GM18508 (cell line): ENCODE results near the gene EDN2.

Source experiments
- ATAC-seq: cut with Tn5 transposase; IDR thresholded peaks from one replicate; pipeline ENCODE4 v1.9.1; 2021; ENCODE audit warnings: moderate number of reproducible peaks; ENCODE audit not compliant: insufficient read depth, unreplicated experiment

Gene EDN2

GRCh38 chr1:41486371-41487125 is 2.1 kb upstream of the EDN2 start:
- ATAC-seq: no peak

DNA sequence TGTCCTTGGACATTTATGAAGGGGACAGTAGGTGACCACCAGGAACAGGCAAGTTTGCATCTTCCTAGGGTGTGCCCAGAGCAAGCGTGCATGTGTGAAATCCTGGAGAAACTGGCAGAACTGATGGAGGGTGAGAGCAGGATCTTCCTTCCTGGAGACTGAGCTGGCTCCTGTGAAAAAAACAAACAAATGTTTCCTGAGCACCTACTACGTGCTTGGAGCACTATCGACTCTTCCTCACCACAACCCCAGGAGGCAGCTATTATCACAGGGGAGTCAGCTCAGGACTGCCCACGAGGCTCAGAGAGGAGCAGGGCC is 1.5 kb upstream of the EDN2 start:
- no peak for ATAC-seq

DNA sequence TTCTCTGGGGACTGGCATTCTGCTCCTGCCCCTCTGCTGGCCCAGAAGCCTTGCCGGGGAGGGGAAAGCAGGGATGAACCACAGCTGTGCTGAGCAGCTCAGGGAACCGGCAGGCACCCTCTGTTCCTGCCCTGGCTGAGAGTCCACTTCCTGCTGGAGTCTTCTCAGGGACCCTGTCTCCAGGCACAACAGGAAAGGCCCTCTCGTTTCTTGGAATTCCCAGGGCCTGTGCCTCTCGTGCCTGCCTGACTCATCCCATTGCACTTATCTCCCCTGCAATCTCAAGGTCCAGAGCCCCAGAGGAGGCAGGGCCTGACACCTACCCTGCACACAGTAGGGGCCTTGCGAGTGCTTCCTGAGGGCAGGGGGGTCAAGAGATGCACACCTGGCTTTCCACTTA is 1.1 kb upstream of the EDN2 start:
- ATAC-seq: no peak

DNA sequence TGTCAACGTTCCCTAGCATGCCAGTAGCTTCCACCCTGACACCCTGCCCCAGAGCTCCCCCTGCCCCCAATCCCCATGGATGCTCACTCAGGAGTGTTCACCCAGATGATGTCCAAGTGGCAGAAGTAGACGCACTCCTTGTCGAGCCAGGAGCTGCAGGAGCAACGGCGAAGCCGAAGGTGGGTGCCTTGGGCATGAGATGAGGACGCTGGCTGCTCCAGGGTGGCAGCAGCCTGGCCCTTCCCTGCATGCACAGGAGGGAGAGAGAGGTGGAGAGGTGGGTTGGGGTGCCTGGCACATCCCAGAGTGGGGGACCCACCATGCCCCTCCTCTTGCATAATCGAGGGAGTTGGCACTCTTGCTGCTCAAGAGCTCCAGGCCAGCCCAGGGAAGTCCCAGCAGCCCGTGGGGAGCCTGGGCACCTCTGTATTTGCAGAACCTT is 502 bp downstream of the EDN2 start:
- no peak for ATAC-seq

DNA sequence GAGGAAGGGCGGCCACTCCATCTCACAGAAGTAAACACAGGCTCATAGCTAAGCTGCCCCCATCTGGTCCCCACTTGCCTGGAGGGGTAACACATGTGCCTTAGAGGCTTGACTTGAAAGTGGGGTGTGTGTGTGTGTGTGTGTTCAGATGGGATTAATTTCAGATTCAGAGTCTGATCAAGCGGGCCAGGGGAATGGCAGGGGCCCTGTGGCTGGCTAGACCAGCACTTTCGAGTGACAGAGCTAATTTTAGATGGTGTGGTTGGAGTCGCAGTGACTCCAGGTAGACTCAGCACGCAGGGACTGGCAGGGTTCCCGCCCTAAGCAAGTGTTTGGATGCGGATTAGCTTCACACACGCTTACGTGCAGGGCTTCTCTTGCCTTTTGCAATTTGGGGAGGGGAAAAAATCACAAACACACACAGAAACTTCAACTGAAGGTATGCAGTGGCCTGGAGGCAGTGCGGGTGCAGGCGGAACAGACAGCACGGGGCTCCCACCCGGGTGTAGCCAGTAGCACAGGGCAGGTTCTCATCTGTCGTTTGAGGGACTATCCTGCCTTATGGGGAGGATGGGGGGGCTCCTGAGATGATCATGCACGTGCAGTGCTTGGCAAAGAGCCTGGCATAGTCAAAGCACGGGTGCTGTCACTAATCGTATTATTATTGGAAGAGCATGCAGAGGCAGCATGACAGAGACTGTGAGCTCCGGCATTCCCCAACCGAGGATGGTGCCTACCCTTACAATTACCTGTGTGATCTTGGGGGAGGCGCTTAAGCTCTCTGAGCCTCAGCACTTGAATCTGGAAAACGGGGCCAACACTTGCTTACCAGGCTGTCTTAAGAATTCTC is 1.3 kb downstream of the EDN2 start:
- ATAC-seq: no peak

DNA sequence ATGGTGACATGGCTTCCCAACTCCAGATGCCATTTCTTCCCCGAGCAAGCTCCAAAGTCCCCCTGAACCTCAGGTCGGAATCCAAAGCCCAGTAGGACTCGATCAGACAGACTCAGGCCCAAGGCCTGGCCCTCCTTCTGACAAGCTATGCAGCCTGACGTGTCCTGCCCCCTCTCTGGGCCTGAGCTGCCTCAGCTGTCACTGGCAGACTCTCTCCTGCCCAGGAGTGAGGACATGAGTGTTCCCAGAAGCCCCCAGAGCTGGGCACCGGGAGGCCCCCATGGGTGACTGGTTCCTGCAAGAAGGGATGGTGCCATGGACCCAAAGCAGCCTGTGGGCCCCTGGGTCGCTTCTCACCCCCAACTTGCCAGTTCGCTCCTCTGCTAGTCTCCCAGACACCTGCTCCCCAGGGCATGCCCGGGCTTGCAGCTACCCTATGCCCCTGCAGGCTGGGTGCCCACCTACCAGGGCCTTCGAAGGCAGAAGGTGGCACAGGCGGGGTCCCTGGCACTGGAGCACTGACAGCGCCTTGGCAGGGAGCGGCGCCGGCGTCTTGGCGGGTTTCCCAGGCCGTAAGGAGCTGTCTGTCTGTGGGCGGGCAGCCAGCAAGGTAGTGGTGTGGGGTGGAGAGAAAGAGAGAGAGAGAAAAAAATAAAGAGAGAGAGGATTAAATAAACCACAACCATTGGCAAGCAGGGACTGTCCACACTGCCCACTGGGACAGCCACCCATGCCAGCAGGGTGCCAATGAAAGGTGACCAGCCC is 2.3 kb downstream of the EDN2 start:
- ATAC-seq: no peak

DNA sequence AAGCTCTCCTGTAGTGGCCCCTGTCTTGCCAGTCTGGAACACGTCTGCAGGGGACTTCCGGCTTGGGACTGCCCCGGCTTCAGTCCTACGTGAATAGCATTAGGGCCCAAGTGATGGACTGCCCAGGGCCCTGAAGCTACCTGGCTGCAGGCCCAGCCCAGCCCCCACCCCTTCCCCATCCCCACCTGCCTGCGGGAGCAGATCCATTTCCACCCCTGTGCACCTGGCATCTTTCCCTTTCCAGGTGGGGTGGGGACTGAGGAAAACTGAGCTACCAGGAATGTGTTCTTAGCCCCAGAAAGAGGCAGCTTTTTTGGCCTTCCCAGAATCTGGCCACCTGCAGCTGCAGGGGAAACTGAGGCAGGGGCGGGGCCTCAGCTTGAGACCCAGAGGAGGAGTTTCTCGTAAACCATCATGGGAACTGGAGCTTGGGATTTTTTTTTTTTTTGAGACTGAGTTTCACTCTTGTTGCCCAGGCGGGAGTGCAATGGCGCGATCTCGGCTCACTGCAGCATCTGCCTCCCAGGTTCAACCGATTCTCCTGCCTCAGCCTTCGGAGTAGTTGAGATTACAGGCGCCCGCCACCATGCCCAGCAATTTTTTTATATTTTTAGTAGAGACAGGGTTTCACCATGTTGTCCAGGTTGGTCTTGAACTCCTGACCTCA is 3.2 kb downstream of the EDN2 start:
- no peak for ATAC-seq

DNA sequence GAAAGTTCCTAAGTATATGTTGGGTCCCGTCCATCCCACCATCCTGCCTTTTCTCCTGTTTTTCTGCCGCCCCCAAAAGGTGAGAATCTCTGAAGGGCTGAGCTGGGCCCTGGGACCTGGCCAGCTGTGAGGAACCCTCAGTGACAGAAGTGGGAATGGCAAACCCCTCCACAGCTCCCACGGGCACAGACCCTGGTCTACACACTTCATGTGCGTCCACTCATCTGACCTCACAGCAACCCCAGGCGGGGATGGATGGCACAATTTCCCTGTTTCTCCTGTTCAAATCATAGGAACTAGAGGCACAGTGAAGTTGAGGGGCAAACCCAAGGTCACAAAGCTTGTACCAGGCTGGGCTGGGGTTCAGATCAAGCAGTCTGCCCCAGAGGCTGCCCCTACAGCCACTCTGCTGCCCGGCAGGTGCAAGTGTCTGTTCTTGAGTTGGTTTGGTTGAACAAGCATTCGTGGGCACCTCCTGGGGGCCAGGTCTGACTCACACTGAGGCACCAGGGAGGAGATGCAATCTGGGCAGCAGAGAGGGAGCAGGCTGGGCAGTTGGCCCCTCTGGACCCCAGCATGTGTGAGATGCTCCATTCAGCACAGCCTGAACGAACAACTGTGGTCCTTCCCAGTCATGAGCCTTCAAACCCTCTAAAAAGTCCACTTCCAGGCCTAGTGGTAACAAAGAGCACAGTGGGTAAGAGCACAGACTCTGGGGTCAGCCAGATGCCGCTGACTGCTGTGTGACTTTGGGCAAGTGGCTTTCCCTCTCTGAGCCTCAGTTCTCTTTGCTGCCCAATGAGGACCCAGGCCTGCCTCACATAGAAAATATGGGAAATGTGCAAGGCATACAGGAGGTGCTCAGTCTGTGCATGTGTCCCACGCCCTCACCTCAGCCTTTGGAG is 4.0 kb downstream of the EDN2 start:
- ATAC-seq: no peak

GRCh38 chr1:41479808-41480160 is 4.7 kb downstream of the EDN2 start:
- ATAC-seq: no peak

GRCh38 chr1:41479000-41479807 is 5.3 kb downstream of the EDN2 start:
- no peak for ATAC-seq

DNA sequence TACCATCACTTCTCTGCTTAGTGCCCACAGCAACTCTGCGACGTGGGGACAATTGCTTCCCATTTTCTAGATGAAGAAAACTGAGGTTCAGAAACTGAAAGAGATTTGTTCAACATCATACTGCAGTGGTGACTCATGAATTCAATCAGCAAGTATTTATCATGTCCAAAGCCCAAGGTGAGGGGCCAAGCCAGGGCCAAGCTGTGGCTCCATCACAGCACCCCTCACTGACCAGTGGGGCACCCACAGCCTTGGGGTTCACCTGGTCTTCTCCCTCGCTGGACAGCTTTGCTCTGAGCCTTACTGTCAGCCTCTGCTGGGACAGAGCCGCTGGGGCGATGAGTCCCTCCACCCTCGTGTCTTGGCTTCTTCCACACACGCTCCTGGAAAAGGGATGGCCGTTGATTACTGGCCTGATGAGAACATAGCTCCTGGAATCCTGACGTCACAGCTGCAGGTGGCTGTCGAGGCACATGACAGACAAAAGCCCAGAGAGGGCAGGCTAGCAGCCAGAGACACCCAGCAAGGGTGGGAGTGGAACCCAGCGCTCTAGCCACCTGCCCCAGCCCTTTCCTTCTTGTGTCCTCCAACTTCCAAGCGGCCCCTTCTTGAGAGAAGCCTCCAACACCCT is 6.2 kb downstream of the EDN2 start:
- ATAC-seq: no peak

DNA sequence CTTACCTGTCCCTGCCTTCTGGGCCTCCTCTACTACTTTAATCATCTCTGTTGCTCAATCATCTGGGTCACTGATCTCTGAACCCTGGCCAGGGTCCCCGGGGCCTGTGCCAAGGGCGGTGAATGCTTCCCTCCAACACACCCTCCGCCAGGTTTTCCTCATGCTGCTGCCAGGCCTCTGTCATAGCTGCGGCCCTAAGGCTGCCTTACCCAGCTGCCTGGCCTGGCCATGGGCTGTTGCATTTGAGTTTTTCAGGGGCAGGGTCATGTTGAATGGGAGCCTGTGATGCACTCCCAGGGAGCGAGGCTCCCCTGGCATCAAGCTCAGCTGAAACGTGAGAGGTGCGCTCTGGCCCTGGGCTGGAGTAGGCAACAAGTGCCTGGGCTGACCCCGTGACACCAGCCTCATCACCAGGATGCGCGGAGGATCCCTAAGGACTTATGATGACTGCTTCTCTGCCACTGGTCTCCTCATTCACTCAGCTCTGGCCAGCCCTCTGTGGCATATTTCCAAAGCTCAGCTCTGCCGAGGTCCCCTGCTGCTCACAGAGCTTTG is 7.6 kb downstream of the EDN2 start:
- no peak for ATAC-seq

DNA sequence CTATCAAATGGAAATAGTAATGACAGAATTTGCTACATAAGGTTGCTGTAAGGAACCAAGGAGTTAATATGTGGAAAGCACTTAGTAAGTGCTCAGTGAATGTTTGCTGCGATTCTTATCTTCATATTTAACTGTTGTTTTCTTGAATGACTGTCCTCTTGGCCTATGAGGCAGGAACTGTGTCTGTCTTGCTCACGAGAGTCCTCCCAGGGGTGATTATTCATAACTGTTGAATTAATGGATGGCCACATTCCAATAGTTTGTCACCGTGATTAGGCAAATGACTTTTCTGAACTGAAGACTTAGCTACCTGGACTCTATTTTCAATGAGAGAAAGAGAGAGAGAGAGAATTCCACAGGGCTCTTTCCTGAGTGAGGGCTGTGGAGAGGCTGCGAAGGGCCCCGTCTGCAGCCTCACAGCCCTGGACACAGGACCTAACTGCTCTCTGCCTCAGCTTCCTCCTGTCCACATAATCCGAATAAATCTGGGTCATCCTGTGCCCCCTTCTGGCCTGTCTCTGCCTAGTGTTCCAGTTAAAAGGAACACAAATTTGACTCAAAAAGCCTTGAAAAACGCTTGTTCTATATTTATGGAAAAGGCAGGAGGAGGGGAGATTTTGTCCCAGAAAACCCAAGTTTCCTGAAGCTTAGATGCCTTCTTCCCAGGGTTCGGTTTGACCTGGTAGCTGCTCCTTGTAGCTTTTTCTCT is 8.5 kb downstream of the EDN2 start:
- ATAC-seq: no peak

DNA sequence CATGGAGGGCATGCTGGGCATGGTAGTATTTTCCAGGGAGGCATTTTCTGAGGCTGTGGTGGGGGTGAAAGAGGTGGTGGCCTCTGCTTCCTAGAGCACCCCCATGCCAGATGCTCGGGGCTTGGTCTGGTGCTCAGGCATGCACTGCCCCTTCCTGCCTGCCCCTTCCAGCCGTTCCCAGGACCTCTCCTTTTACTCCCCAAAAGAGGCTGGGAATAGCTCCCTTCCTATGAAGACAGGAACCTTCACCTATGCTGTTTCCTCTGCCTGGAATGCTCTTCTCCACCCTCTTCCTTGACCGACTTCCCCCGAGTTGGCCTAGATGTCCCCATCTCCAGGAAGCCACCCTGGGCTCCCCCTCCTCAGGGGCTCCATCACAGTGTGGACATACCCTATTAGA is 9.1 kb downstream of the EDN2 start:
- no peak for ATAC-seq

GRCh38 chr1:41474490-41475271 is 9.8 kb downstream of the EDN2 start:
- no peak for ATAC-seq

DNA sequence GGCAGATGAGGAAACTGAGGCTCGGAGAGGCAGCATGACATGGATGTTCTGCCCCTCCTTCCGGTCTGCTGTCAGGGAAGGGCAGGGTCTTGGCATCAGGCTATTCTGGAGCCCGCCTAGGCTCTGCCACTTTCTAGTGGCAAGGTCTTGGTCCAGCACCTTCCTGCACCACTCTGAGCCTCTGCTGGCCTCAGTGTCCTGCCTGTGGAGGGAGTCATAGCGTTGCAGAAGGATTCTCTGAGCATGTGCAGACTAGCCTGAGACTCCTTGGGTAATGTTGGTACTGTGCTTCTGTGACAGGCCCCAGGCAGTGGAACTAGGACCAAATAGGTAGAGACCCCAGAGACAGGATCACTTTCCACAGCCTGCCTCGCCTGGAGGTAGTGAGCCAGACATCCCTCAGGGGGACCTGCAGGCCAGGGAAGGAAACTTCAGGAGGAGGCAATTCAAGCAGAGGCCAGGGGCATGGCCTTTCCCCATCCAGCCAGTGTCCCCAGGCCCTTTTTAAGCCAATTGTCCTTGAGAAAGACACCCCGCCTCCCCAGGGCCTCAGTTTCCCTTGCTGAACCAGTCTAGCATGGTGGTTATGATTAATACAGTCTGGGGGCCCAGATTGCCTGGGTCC is 10.6 kb downstream of the EDN2 start:
- ATAC-seq: no peak
